AG10803 (cell line): Measurements from ENCODE around the gene TMEM191C.
"Not testable (repeated sequence)": the region's sequence is repeated elsewhere in the genome, so short reads cannot be mapped to it uniquely, and the experiment has no call there.

Source experiments
- DNase-seq: peaks from one replicate; pipeline ENCODE4 v3.0.0; 2010; ENCODE audit warnings: low read depth
- H3K4me3 ChIP-seq: 2 replicates; pipeline ENCODE4 v1.5.1; 2011; ENCODE audit warnings: mild to moderate bottlenecking, low read length, control low read depth

The TMEM191C gene

DNA sequence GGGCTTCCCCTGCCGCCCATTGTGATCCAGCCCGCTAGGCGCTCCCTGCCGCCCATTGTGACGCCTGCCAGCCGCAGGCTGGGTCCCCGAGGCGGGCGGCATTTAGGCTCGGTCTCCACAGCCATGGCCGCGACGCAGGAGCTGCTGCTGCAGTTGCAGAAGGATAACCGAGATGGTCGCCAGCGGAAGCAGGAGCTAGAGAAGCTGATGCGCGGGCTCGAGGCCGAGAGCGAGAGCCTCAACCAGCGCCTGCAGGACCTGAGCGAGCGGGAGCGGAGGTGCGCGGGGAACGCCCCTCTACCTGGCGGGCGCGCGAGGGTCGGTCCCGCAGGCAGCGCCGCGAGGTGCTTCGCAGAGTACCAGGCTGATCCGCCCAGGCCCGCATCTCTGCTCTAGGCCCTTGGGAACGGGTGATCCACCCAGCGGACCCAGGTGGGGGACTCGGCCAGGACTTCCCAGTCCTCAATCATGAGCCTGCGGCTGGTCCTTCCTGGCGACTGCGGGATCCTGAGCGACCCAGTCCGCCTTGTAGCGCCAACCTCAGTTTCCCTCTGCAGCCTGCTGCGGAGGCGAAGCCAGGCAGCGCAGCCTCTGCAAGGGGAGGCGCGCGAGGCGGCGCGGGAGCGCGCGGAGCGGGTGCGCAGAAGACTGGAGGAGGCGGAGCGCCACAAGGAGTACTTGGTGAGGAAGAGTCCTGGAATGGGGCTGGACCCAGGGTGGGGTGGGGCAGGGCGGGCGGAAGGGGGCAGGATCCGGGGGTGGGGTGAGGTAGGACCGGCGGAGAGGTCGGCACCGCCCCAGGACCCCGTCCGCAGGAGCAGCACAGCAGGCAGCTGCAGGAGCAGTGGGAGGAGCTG lies at the start of gene TMEM191C:
Gene TMEM191C, plus strand, starts transcription at position 51 of the 857 bp plus-strand sequence. Its CDS starts 73 bp downstream, at position 124.
- peak within 1 kb of the TSS; percentile 57 for H3K4me3 ChIP-seq
- not testable (repeated sequence) for DNase-seq

DNA sequence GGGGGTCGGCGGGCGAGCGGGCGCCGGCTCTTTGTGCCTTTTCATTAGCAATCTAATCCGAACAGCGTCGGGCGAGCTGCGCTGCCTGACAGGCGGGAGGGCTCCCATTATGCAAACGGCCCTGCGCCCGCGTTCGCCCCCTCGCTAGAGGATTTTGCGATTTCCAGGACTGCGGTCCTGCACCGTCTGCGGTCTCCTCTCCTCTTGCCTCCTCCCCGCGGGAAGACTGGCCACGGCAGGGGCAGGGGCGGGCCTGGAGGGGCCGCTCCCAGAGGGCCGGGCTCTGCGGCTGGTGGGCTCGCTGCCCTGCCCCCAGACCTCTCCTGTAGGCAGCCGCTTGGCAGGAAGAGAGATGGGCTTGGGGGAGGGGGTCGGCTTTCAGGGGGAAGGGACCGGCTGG lies 49.3 kb upstream of the TMEM191C start:
- DNase-seq: not testable (repeated sequence)
- peak overlapping the region; percentile 50 for H3K4me3 ChIP-seq

DNA sequence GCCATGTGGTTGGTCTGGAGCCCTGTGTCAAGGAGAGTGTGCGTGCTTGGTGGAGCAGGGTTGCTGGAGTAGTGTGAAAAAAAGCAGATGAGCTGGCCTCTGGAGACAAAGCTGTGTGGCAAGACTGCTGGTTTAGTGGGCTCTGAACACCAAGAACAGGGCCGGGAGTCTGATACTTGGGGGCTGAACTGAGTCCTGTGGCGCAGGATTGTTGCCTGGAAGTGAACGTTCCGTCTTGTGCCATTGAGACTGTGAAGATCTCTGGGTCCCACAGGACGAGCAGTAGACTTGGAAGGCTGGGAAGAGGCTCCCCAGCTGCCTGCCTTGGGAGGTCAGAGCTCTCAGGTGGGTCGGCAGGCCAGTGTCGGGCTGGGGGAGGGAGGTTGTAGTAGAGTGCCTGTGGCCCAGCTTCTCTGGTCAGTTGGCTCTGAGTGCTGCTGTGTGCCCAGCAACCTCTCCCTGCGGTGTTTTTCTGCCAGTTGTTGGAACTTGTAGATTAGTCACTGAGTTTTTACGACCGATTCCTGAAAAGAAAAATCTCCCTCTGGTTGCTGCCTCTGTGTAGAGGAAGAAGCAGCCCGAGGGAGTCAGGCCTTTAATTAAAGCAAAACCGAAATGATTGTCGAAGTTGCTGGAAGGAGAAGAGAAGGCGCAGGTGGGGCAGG lies 48.1 kb upstream of the TMEM191C start:
- DNase-seq, H3K4me3 ChIP-seq: not testable (repeated sequence)

DNA sequence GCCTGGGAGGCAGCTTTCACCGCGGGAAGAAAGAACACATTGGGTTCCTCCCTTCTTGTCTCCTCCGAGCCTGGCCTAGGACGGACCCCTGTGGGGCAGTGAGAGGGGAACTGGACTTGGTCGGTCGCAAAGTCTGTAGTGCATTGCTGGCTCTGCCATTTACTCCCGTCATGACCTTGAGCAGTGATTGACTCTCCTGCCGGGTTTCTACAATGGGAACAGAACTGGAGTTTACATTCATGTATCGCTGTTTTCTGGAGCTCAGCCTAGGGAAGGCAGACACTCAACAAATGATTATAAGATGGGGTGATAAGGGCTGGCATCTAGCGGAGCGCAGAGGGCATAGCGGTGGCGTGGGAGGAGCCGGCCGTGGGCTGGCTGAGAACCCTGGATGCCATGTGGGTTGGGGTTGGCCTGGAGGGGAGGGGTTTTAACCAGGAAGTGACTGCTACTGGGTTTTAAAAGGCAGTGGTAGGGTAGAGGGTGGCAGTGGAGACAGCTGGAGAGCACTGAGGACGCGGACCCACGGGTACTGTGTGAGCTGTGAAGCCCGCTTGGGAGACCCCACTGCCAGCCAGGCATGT lies 46.9 kb upstream of the TMEM191C start:
- not testable (repeated sequence) for DNase-seq, H3K4me3 ChIP-seq

DNA sequence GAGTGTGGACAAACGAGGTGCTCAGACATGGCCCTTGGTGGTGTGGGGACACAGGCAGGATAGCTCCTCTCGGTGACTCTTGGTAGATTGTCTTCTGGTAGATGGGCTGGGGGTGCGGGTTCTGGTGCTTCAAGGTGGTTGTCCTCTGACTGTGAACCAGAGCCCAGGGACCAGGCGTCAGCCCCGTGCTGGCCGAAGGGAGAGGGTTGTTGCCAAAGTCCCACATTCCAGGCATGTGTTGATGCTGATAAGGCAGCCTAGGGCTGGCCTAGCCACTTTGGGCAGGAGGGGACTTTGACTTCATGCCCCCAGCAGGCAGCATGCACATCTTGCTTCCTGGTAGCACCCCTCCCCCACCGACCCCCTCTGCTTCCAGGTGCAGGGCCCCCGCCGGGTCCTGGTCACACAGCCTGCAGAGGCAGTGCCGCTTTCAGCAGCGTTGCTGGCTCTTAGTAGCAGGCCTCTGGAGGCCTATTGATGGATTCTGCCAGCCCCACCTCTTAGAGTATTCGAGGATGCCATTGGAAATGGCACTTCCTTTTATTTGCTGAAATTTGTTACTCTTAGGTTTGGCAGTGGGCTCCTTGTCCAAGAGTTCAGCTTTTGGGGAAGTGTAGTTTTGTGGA lies 43.0 kb upstream of the TMEM191C start:
- H3K4me3 ChIP-seq, DNase-seq: not testable (repeated sequence)

DNA sequence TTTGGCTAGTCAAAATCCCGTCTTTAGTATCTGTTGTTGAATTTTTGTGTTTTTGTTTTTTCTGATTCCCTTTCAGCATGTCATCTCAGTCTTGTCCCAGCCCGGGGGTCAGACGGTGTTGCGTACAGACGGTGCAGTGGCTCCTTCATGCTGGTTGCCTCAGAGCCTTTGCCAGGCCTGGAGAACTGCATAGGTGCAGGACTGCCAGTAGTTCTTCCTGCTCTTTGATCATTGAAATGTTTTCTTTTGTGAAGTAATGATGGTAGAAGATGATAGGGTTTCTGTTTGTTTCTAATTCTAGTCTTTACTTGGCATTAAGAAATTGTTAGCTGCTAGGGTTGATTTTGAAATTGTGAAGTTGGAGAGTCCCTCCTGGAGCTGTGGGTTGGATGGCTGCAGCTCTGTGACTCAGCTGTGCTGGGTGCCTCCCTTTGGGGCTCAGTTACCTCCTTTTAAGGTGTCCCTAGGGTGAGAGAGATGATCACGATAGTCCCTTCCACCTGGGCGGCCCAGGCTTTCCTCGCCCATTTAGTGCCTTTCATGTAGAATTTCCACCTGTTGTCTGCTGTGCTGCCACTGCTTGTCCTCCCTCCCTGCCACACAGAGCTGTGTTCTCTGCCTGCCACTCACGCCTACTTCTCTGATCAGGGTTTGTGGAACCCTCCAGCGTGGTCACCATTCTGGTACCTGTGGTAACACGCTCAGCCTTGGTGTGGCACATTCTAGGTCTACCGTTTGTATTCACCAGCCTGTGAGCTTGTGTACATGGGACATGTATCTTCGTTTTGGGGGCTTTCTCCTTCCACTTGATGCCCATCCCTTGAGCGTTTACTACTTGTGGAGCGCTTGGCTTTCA lies 32.6 kb upstream of the TMEM191C start:
- not testable (repeated sequence) for H3K4me3 ChIP-seq, DNase-seq

DNA sequence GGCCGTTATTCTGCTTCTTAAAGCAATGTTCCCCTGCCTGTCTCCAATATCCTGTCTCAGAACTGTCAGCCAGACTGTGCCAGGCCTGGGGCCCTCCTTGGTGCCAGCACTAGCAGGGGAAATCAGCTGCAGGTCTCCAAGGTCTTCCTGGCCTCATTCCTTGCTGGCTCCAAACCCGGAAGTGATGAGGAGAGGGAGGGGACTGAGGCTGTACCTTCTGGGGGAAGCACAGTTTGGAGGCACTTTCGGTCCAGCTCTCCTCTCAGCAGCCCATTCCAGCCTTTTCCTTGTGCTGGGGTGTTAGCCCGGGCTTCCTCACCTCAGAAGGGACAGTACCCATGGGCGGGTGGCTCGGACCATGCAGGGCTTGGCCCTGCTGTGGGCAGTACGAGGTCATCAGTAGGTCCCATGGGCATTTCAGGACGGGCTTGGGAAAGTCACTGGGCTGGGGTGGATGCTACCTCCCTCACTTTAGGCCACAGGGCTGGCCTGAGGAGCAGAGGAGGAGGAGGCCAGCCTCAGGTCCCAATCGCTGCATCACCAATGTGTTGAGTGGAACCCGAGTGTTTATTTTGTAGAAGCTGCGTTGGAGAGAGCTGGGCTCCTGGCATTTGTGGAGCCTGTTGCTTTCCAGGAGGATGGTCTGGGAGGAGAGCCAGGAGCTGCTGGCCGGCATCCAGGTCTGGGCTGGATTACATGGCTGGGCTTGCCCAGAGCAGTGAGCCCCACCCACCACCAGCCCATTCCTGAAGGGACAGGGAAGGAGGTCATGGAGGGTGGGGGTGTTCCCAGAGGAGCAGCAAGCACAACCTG lies 31.0 kb upstream of the TMEM191C start:
- not testable (repeated sequence) for H3K4me3 ChIP-seq, DNase-seq

DNA sequence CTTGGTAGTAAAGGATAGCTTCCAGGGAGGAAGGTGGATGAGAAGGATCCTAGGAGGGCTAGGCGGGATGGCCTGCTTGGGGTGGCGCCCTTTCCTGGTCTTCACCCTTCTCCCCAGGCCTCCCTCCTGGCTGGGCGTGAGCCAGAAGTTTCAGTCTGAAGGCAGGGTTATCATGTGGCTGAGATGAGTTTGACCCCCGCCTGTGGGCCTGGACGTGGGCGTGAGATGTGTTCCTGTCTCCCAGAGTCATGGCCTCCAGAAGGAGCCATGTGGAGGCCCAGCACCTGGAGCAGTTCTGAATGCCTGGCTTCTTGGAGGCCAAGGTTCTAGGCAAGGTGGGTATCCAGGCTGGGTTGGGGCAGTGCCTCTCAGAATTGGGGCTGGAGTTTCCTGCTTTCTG lies 29.2 kb upstream of the TMEM191C start:
- not testable (repeated sequence) for DNase-seq, H3K4me3 ChIP-seq

DNA sequence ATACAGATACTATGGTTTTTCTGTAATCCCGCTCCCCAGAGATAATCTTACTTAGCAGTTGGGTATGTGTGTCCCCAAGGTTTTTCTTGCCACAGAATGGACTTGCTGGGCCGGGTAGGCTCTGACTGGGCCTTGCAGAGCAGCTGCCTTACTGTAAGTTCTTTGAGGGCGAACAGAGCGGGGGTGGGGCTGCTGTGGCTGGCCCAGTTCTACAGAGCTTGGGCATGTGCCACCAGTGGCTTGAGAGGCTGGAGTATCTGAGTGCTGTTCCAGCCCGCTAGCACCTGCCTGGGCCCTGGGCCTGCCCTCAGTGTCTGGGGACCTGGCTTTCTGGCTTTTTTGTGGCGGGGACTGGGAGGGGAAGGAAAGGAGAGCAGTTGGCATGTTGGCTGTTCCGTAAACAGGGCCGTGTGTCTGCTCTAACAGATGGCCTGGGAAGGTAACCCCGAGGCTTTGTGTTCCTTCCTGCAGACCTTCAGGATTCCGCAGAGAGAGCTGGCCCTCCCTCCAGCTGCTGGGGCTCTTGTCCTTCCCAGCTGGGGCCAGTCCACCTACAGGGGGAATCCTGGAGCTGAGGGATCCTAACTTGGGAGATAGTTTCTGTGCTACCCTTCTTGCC lies 27.1 kb upstream of the TMEM191C start:
- H3K4me3 ChIP-seq, DNase-seq: not testable (repeated sequence)

DNA sequence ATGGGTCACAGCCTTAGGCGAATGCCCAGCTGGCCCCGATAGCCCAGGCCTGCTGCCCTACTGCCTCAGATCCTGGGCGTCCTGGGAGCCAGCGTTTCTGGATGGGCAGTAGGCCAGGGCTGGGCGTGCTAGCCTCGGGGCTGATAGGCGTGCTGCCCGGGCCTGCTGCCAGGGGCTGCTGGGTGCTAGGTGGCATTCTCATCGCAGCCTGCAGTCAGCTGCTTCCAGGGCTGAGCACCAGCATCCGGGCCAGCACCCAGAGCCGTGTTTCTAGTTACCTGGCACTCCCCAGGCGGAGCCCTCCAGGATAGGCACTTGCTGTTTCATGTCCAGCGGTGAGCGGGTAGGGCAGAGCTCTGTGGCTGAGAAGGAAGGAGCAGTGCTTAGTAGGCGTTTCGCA lies 26.5 kb upstream of the TMEM191C start:
- not testable (repeated sequence) for H3K4me3 ChIP-seq, DNase-seq

DNA sequence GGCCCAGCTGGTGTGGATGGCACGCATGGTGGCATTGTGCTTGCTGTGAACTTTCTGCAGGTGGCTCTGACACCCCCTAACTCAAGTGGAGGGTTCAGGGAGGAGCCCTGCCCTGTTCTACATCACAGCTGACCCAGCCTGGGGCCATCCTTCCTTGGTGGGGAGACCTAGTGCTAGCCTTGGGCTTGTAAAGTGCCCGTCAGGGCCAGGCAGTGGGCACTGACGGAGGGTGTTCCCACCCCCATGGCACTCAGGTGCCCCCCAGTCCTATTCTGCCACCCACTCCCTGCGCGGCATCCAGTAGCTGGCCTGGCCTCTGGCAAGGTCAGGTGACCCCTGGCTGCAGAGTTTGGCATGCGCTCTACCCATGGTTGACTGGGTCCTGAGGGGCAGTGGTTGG lies 26.0 kb upstream of the TMEM191C start:
- not testable (repeated sequence) for DNase-seq, H3K4me3 ChIP-seq

DNA sequence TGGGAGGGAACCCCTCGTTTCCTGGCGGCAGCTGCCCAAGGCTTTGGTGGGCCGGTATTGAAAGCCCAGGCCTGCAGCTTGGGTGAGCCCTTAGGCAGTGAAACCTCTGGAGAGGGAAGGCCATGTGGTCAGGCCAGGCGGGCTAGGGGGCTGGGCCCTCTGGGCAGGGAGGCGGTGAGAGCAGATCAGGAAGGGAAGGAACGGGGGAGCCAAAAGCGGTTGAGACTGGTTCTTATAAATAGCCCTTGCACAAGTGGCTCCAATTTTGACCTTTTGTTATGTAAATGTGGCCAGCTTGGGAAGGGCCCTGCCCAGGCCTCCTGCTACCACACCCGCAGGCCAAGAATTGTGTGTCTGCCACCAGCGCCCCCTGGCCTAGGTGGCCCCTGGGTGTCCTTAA lies 25.1 kb upstream of the TMEM191C start:
- DNase-seq, H3K4me3 ChIP-seq: not testable (repeated sequence)

DNA sequence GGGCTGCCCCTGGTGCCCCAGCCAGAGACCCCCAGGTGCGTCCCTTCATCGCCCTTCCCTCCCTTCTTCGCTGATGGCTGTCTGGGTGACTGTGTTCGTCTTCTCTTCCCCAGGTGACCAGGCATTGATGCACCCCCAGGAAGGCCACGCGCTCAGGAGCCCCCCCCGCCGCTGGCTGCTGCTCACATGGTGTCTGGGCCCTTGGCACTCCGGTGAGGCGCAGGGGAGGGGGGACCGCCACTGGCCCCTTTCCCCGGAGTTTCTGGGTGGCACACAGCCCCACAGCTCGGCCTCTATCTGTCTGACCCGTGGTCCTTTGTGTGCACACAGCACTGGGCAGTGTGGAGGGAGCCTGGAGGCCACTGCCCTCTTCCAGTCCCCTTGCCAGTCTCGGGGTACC lies 24.5 kb upstream of the TMEM191C start:
- not testable (repeated sequence) for DNase-seq, H3K4me3 ChIP-seq
